H1 (cell line): ENCODE data around the gene AFAP1L1. TPM values are rescaled to one million over a fixed set of nuclear protein-coding genes. Genes with fewer than 3 reads are reported as not detected.

Source experiments
- CTCF ChIA-PET: fragments of 300-600 bp; sonication (Branson Sonifier 250); formaldehyde crosslinking; loops from one replicate; lab custom pipeline; 2021; ENCODE audit not compliant: partially characterized antibody; lab: Charles Lee
- POLR2A ChIA-PET: fragments of 300-600 bp; sonication (Branson Sonifier 250); formaldehyde crosslinking; loops from one replicate; lab custom pipeline; 2021; ENCODE audit warnings: inconsistent platforms; ENCODE audit not compliant: partially characterized antibody; lab: Charles Lee
- DNase-seq, 2 experiments: peaks; one replicate each; pipeline versions ENCODE4 v3.0.0 to v3.0.0-alpha.2; 2010 to 2022; ENCODE audit warnings: low spot score in 2 of 2, low read depth in 1 of 2, mixed read lengths in 1 of 2
- FAIRE-seq: peaks from 2 replicates; lab custom pipeline; 2011; peaks lifted over from hg19 to GRCh38; lab: Jason Lieb, UNC
- H2AFZ ChIP-seq: 2 replicates; pipeline ENCODE4 v1.8.1; 2012; ENCODE audit warnings: low read length, inconsistent platforms
- H2AK5ac ChIP-seq: 2 replicates; pipeline ENCODE4 v1.6.1; 2013; ENCODE audit warnings: low read depth, low read length
- H2BK120ac ChIP-seq: replicated peaks from 2 replicates; pipeline ENCODE3; 2013; ENCODE audit warnings: low read depth, low read length, inconsistent platforms
- H2BK12ac ChIP-seq: 2 replicates; pipeline ENCODE4 v1.6.1; 2013; ENCODE audit warnings: low read depth, low read length
- H2BK15ac ChIP-seq: 2 replicates; pipeline ENCODE4 v1.6.1; 2013; ENCODE audit warnings: low read length
- H2BK20ac ChIP-seq: 2 replicates; pipeline ENCODE4 v1.6.1; 2013; ENCODE audit warnings: low read length
- H2BK5ac ChIP-seq: 2 replicates; pipeline ENCODE4 v1.6.1; 2013; ENCODE audit warnings: low read depth, low read length
- H3K14ac ChIP-seq: 2 replicates; pipeline ENCODE4 v1.6.1; 2013; ENCODE audit warnings: inconsistent platforms; ENCODE audit not compliant: insufficient read length
- H3K18ac ChIP-seq: 2 replicates; pipeline ENCODE4 v1.6.1; 2013; ENCODE audit warnings: low read length; ENCODE audit errors: extremely low read depth
- H3K23ac ChIP-seq: 2 replicates; pipeline ENCODE4 v1.6.1; 2013; ENCODE audit warnings: inconsistent platforms; ENCODE audit not compliant: insufficient read length
- H3K23me2 ChIP-seq: 2 replicates; pipeline ENCODE4 v1.6.1; 2013; ENCODE audit warnings: low read depth, low read length
- H3K27ac ChIP-seq: 2 replicates; pipeline ENCODE4 v1.6.1; 2011; ENCODE audit warnings: low read depth, low read length, inconsistent platforms
- H3K27me3 ChIP-seq, 4 experiments: replicated peaks in 1 of 4; 1 replicate in 1 of 4; 2 replicates in 3 of 4; pipeline versions ENCODE4 v1.6.1 to v1.8.1; 2011 to 2013; ENCODE audit warnings: low read length in 3 of 4, mild to moderate bottlenecking in 3 of 4, inconsistent platforms in 2 of 4, mixed read lengths in 2 of 4, moderate library complexity in 1 of 4; ENCODE audit not compliant: control insufficient read depth in 3 of 4, insufficient read depth in 3 of 4; ENCODE audit errors: extremely low read depth in 1 of 4
- H3K36me3 ChIP-seq, 4 experiments: 2 replicates each; pipeline versions ENCODE4 v1.6.1 to v1.8.1; 2011 to 2013; ENCODE audit warnings: mild to moderate bottlenecking in 4 of 4, low read length in 3 of 4, moderate library complexity in 2 of 4, control low read depth in 1 of 4, inconsistent platforms in 1 of 4; ENCODE audit not compliant: insufficient read depth in 4 of 4, control insufficient read depth in 2 of 4
- H3K4ac ChIP-seq: replicated peaks from 2 replicates; pipeline ENCODE3; 2013; ENCODE audit warnings: low read length, low read depth, mixed read lengths, inconsistent platforms; ENCODE audit not compliant: insufficient read length
- H3K4me1 ChIP-seq, 4 experiments: replicated peaks in 1 of 4; 1 replicate in 1 of 4; 2 replicates in 3 of 4; pipeline versions ENCODE4 v1.6.1 to v1.8.1; 2011 to 2013; ENCODE audit warnings: low read length in 3 of 4, inconsistent platforms in 2 of 4, mixed read lengths in 1 of 4; ENCODE audit not compliant: insufficient read depth in 4 of 4, control insufficient read depth in 3 of 4
- H3K4me2 ChIP-seq, 2 experiments: 2 replicates each; pipeline versions ENCODE4 v1.6.1 to v1.8.1; 2011 to 2013; ENCODE audit warnings: low read depth in 2 of 2, low read length in 2 of 2, control low read depth in 1 of 2, inconsistent platforms in 1 of 2, mild to moderate bottlenecking in 1 of 2; ENCODE audit not compliant: insufficient read depth in 1 of 2
- H3K4me3 ChIP-seq, 4 experiments: fragments of 200-600, 300-600 bp in 1 of 4; sonication (generic), shearing (Covaris generic), sonication (Bioruptor Twin) in 1 of 4; 2 replicates each; pipeline versions ENCODE4 v1.5.1 to v1.8.1; 2011 to 2016; ENCODE audit warnings: low read length in 4 of 4, low read depth in 3 of 4, control low read depth in 2 of 4, inconsistent platforms in 2 of 4, mild to moderate bottlenecking in 2 of 4, mixed read lengths in 1 of 4, moderate library complexity in 1 of 4; ENCODE audit not compliant: insufficient read depth in 2 of 4; ENCODE audit errors: extremely low read depth in 1 of 4
- H3K56ac ChIP-seq: replicated peaks from 2 replicates; pipeline ENCODE3; 2013; ENCODE audit warnings: low read depth, mild to moderate bottlenecking, mixed read lengths, low read length, inconsistent platforms; ENCODE audit not compliant: insufficient read length
- H3K79me1 ChIP-seq: 2 replicates; pipeline ENCODE4 v1.6.1; 2013; ENCODE audit warnings: low read depth, low read length, control low read depth
- H3K79me2 ChIP-seq, 2 experiments: 2 replicates each; pipeline versions ENCODE4 v1.6.1 to v1.8.1; 2012 to 2013; ENCODE audit warnings: low read length in 2 of 2, mild to moderate bottlenecking in 2 of 2, inconsistent platforms in 1 of 2; ENCODE audit not compliant: insufficient read depth in 2 of 2, control insufficient read depth in 1 of 2
- H3K9ac ChIP-seq, 4 experiments: replicated peaks in 1 of 4; 1 replicate in 1 of 4; 2 replicates in 3 of 4; pipeline versions ENCODE4 v1.6.1 to v1.8.1; 2011 to 2013; ENCODE audit warnings: low read depth in 3 of 4, low read length in 3 of 4, control low read depth in 2 of 4, mild to moderate bottlenecking in 2 of 4, moderate library complexity in 2 of 4, inconsistent platforms in 1 of 4; ENCODE audit errors: extremely low read depth in 1 of 4
- H3K9me3 ChIP-seq, 2 experiments: 2 replicates each; pipeline versions ENCODE4 v1.6.1 to v1.8.1; 2012 to 2013; ENCODE audit warnings: mild to moderate bottlenecking in 2 of 2, moderate library complexity in 2 of 2, control low read depth in 1 of 2, inconsistent platforms in 1 of 2, low read depth in 1 of 2, low read length in 1 of 2, mixed read lengths in 1 of 2; ENCODE audit not compliant: insufficient read depth in 2 of 2
- H4K20me1 ChIP-seq, 2 experiments: replicated peaks in 1 of 2; 2 replicates each; pipeline versions ENCODE3 to v1.8.1; 2011 to 2013; ENCODE audit warnings: inconsistent platforms in 2 of 2, low read length in 2 of 2, mild to moderate bottlenecking in 1 of 2; ENCODE audit not compliant: insufficient read depth in 2 of 2, control insufficient read depth in 1 of 2
- H4K5ac ChIP-seq: 2 replicates; pipeline ENCODE4 v1.6.1; 2013; ENCODE audit warnings: low read length, low read depth, mixed read lengths, inconsistent platforms; ENCODE audit not compliant: insufficient read length
- H4K8ac ChIP-seq: 2 replicates; pipeline ENCODE4 v1.8.0; 2013; ENCODE audit warnings: mild to moderate bottlenecking, moderate library complexity, low read length, inconsistent platforms; ENCODE audit not compliant: insufficient read depth; ENCODE audit errors: extremely low read depth
- H4K91ac ChIP-seq: replicated peaks from 2 replicates; pipeline ENCODE3; 2013; ENCODE audit warnings: low read length, mixed read lengths, inconsistent platforms; ENCODE audit not compliant: insufficient read length
- BACH1 ChIP-seq: IDR thresholded peaks from 2 replicates; pipeline ENCODE4 v1.6.1; 2012; ENCODE audit warnings: low read length, improper control_type of control experiment
- CBX8 ChIP-seq: fragments of 300-800, 300-1000 bp; sonication (generic); IDR thresholded peaks from 2 replicates; pipeline ENCODE4 v1.7.1; 2016; ENCODE audit warnings: low read depth, low read length, borderline replicate concordance
- CHD2 ChIP-seq: IDR thresholded peaks from 2 replicates; pipeline ENCODE4 v1.6.1; 2012; ENCODE audit warnings: low read length, improper control_type of control experiment
- CREB1 ChIP-seq: IDR thresholded peaks from 2 replicates; pipeline ENCODE4 v1.6.1; 2012; ENCODE audit warnings: inconsistent platforms
- EZH2 ChIP-seq: fragments of 200-600 bp; sonication (generic); IDR thresholded peaks from 2 replicates; pipeline ENCODE4 v1.7.1; 2012; ENCODE audit warnings: low read depth, mild to moderate bottlenecking, moderate library complexity, low read length, inconsistent platforms; ENCODE audit not compliant: severe bottlenecking
- KDM5A ChIP-seq: fragments of 200-600 bp; IDR thresholded peaks from 2 replicates; pipeline ENCODE4 v1.7.1; 2012; ENCODE audit warnings: mild to moderate bottlenecking, low read length, inconsistent platforms, mixed read lengths
- PHF8 ChIP-seq: fragments of 200-600 bp; sonication (generic); conservative IDR thresholded peaks from 2 replicates; pipeline ENCODE4 v1.7.1; 2012; ENCODE audit warnings: low read depth, mild to moderate bottlenecking, inconsistent platforms, low read length, moderate library complexity
- RBBP5 ChIP-seq: IDR thresholded peaks from 2 replicates; pipeline ENCODE4 v1.7.1; 2012; ENCODE audit warnings: low read depth, mild to moderate bottlenecking, inconsistent platforms, low read length, moderate library complexity, borderline replicate concordance
- SP4 ChIP-seq: IDR thresholded peaks from 2 replicates; pipeline ENCODE4 v1.6.1; 2012; ENCODE audit warnings: low read length, inconsistent platforms
- TCF12 ChIP-seq: IDR thresholded peaks from 2 replicates; pipeline ENCODE4 v1.6.1; 2011; ENCODE audit warnings: low read depth, mild to moderate bottlenecking, low read length
- ZNF274 ChIP-seq: IDR thresholded peaks from 2 replicates; pipeline ENCODE4 v1.7.0; 2012; ENCODE audit warnings: low read length, borderline replicate concordance; ENCODE audit errors: extremely low read depth
- WGBS, 2 experiments: shearing (Covaris generic) in 1 of 2; methylation state at CpG; one replicate each; pipeline versions ENCODE4 v1.1.6 to v1.1.7; 2013 to 2015; ENCODE audit warnings: low lambda C conversion rate in 2 of 2, mixed read lengths in 2 of 2, inconsistent platforms in 1 of 2, low coverage in 1 of 2, missing lambda C conversion rate in 1 of 2; ENCODE audit not compliant: insufficient replicate concordance in 2 of 2, insufficient coverage in 1 of 2, insufficient read length in 1 of 2; ENCODE audit errors: extremely low coverage in 1 of 2, missing lambda C conversion rate in 1 of 2; 5-methylcytosine and 5-hydroxymethylcytosine counted together
- polyA plus RNA-seq, 7 experiments: library from polyadenylated mRNA; depleted of rRNA in 3 of 7; stranded (reverse) in 5 of 7; unstranded in 2 of 7; fragments of >200 nt in 5 of 7; fragments of 200-250 nt in 2 of 7; gene quantifications; 1 replicate in 5 of 7; 2 replicates in 1 of 7; 4 replicates in 1 of 7; pipeline versions ENCODE4 v1.2.1 to v1.2.3, GENCODE V29; 2011 to 2013; ENCODE audit warnings: missing spikeins in 2 of 7, mixed read lengths in 2 of 7
- total RNA-seq: library from RNA; stranded (reverse); fragmentation: NEBNext Ultra II Directional; extraction: Animal tissue kit (Norgen Biotek cat#: 25700); gene quantifications from 2 replicates; pipeline ENCODE4 v1.2.1, GENCODE V29; 2021
- TF ChIP-seq, protein P1 (sequence below): IDR thresholded peaks from 2 replicates; pipeline ENCODE4 v1.6.1; 2012; ENCODE audit warnings: low read length, inconsistent platforms

AFAP1L1 gene
- total and polyA plus RNA-seq, 2 of the 8 experiments (the other 6 are each of a cell fraction or from before 2014, with no cell fraction given): 0.79 to 4.7 TPM

GRCh38 chr5:149380466-149381121, 108.9 kb downstream of the AFAP1L1 start:
- Histone ChIP-seq H3K9ac (no peak overlapping the region), H3K4me3 (no peak overlapping the region), H2BK120ac (no peak overlapping the region), H3K79me2 (no peaks in the 10 kb centered on the region), H4K20me1 (no peaks in the 10 kb centered on the region), H4K91ac (no peak overlapping the region), H3K27me3 (no peaks in the 10 kb centered on the region), H3K27ac (no peak overlapping the region), H3K79me1 (no peaks in the 10 kb centered on the region), H2BK12ac (no peak overlapping the region), H3K14ac (no peak overlapping the region), H2BK5ac (no peak overlapping the region), H2AK5ac (no peak overlapping the region), H3K4me1 (no peaks in the 10 kb centered on the region; a peak in 3 of 7 replicates), H4K5ac (no peak overlapping the region), H4K8ac (no peak overlapping the region; the same call in 1 of the 2 replicates), H3K36me3 (no peaks in the 10 kb centered on the region), H3K9me3 (no peaks in the 10 kb centered on the region), H2BK15ac (no peak overlapping the region), H3K23ac (no peak overlapping the region), H3K23me2 (no peaks in the 10 kb centered on the region), H3K18ac (no peak overlapping the region), H3K4me2 (no peak overlapping the region), H3K56ac (no peak overlapping the region), H2AFZ (no peak overlapping the region), H2BK20ac (no peak overlapping the region), H3K4ac (no peak overlapping the region)
- DNase-seq (no peak), FAIRE-seq (no peak)
- WGBS, 2 experiments: 89% methylated on average over 12 of the region's 16 CpGs; no CpG with 5 or more reads in 1 of the 2 experiments
- ChIA-PET CTCF (interaction anchor here (0.5 to 46.1 kb wide), 32 partner anchors 9 to 1298 kb away, joined by 3 to 1310 read pairs (median 6); partner anchors contain the start of gene PCYOX1L), POLR2A (interaction anchor here (1.0 to 1.3 kb wide), 3 partner anchors 53 to 58 kb away, joined by 3 to 4 read pairs (median 3); no protein-coding TSS in a partner anchor)
- TF ChIP-seq, protein P1, sequence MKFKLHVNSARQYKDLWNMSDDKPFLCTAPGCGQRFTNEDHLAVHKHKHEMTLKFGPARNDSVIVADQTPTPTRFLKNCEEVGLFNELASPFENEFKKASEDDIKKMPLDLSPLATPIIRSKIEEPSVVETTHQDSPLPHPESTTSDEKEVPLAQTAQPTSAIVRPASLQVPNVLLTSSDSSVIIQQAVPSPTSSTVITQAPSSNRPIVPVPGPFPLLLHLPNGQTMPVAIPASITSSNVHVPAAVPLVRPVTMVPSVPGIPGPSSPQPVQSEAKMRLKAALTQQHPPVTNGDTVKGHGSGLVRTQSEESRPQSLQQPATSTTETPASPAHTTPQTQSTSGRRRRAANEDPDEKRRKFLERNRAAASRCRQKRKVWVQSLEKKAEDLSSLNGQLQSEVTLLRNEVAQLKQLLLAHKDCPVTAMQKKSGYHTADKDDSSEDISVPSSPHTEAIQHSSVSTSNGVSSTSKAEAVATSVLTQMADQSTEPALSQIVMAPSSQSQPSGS: no peak
- TF ChIP-seq ZNF274 (no peak), CBX8 (no peak), PHF8 (no peak), CHD2 (no peak), EZH2 (no peak), KDM5A (no peak), SP4 (no peak), RBBP5 (no peak), BACH1 (no peak), CREB1 (no peak), TCF12 (no peak)
